ENCODE data around the gene KLRC1.
"Not testable (repeated sequence)": the region's sequence is repeated elsewhere in the genome, so short reads cannot be mapped to it uniquely, and the experiment has no call there.

DNA sequence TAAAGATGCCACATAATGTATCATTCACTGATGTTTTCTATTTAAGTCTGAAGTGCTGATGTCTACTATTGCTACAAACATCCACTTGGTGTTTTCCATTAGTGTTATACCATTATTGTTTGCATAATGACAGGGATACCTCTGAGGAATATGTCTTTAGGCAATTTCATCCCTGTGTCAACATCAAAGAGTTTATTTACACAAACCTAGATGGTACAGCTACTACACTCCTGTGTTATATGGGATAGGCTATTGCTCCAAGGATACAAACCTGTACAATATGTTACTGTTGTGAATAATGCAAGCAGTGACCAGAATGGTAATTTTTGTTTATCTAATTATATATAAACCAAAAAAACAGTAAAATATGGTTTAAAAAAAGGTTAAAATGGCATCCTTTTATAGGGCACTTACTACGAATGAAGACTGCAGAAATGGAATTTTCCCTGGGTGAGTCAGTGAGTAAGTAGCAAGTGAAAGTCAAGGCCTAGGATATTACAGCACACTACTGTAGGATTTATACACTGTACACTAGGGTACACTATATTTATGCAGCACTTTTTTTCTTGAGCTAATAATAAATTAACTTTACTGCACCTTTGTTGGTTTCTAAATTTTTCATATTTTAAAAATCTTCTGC is 28.8 kb downstream of the KLRC1 start:
- TF ChIP-seq, protein P1, sequence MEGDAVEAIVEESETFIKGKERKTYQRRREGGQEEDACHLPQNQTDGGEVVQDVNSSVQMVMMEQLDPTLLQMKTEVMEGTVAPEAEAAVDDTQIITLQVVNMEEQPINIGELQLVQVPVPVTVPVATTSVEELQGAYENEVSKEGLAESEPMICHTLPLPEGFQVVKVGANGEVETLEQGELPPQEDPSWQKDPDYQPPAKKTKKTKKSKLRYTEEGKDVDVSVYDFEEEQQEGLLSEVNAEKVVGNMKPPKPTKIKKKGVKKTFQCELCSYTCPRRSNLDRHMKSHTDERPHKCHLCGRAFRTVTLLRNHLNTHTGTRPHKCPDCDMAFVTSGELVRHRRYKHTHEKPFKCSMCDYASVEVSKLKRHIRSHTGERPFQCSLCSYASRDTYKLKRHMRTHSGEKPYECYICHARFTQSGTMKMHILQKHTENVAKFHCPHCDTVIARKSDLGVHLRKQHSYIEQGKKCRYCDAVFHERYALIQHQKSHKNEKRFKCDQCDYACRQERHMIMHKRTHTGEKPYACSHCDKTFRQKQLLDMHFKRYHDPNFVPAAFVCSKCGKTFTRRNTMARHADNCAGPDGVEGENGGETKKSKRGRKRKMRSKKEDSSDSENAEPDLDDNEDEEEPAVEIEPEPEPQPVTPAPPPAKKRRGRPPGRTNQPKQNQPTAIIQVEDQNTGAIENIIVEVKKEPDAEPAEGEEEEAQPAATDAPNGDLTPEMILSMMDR (IDR thresholded peaks at IDR 0.05): not testable (repeated sequence)
- not testable (repeated sequence) for TF ChIP-seq POLR2AphosphoS5 (IDR thresholded peaks at IDR 0.05; ENCODE audit: low read depth, low read length)
